ENCODE results near the gene RHBDF2. TPM values are rescaled to one million over a fixed set of nuclear protein-coding genes. Genes with fewer than 3 reads are reported as not detected.

Gene RHBDF2
- total RNA-seq, 3 donors from 2014 or later (not counting 1 experiment from before 2014, with no cell fraction given): 194 to 233 (median 202) TPM

DNA sequence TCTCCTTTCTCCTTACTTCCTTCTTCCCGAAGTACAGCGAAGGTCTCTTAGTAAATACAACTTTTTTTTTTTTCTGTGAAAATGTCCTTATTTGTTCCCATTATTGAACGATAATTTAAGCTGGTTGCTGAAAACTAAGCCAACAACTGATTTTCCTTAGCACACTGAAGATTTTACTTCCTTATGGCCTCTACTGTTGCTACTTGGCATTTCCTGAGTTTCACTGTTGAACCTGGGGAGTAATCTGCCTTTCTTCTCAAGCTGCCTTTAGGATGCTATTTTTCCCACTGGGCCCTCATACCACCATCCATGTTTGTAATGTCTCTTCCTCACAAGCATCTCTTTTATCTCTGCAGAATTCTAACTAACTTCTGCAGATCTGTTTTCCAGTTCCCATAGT, 74.4 kb downstream of the RHBDF2 start:
- no peak for TF ChIP-seq CTCF (IDR thresholded peaks at IDR 0.05)
- ATAC-seq (no peak), DNase-seq (no peak)
- H3K9me3 ChIP-seq (ENCODE audit: control insufficient read depth, insufficient read depth, low read length): no peaks in the 10 kb centered on the region
- no peak overlapping the region for H3K4me3 Mint-ChIP-seq
- no peaks in the 10 kb centered on the region for H3K36me3 ChIP-seq (ENCODE audit: control insufficient read depth, insufficient read depth, low read length)
- H3K4me1 Mint-ChIP-seq: peaks cover 39 to 41% of the 10 kb centered on the region in 2 donors
- no peak overlapping the region for H3K27ac Mint-ChIP-seq
- H3K36me3 Mint-ChIP-seq: no peaks in the 10 kb centered on the region
- no peaks in the 10 kb centered on the region for H3K27me3 Mint-ChIP-seq (ENCODE audit: low read depth in 2 of 2)
- H3K27ac ChIP-seq (ENCODE audit: low read length): no peak overlapping the region
- H3K27me3 ChIP-seq (ENCODE audit: control insufficient read depth, insufficient read depth, low read length): no peaks in the 10 kb centered on the region
- no peaks in the 10 kb centered on the region for H3K9me3 Mint-ChIP-seq
- intact Hi-C loops (cut with micrococcal nuclease): no loop called here
- H3K4me1 ChIP-seq (ENCODE audit: control insufficient read depth, insufficient read depth, low read length): no peaks in the 10 kb centered on the region
- H3K4me3 ChIP-seq (ENCODE audit: low read length): no peak overlapping the region
- 100% methylated on average over 3 of the region's 3 CpGs for WGBS (ENCODE audit: insufficient coverage)

DNA sequence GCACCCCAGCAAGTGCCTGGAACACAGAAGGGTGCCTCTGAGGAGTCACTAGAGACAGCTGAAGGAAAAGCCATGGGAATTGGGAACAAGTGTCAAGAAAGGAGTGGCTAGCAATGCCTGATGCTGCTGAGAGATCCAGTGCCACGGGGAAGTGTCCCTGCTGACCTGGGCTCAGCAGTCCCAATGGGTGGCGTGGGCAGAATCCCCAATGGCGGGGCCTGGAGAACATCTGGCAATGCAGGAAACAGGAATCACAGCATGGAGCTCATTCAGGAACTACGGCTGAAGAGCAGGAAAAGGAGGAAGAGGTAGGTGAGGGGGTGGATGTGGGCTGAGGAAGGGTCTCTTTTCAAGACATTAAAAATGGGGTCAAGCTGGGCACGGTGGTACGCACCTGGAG, 78.4 kb downstream of the RHBDF2 start:
- Mint-ChIP-seq H3K4me3 (no peak overlapping the region), H3K9me3 (no peaks in the 10 kb centered on the region), H3K36me3 (no peaks in the 10 kb centered on the region), H3K27me3 (ENCODE audit: low read depth in 2 of 2) (no peaks in the 10 kb centered on the region), H3K4me1 (peaks cover 44 to 47% of the 10 kb centered on the region in 2 donors), H3K27ac (no peak overlapping the region)
- intact Hi-C loops (cut with micrococcal nuclease): no loop called here
- Histone ChIP-seq H3K9me3 (ENCODE audit: control insufficient read depth, insufficient read depth, low read length) (no peaks in the 10 kb centered on the region), H3K27me3 (ENCODE audit: control insufficient read depth, insufficient read depth, low read length) (no peaks in the 10 kb centered on the region), H3K4me3 (ENCODE audit: low read length) (no peak overlapping the region), H3K4me1 (ENCODE audit: control insufficient read depth, insufficient read depth, low read length) (peaks cover 10% of the 10 kb centered on the region), H3K27ac (ENCODE audit: low read length) (no peak overlapping the region), H3K36me3 (ENCODE audit: control insufficient read depth, insufficient read depth, low read length) (no peaks in the 10 kb centered on the region)
- 87% methylated on average over 6 of the region's 6 CpGs for WGBS (ENCODE audit: insufficient coverage)
- TF ChIP-seq CTCF (IDR thresholded peaks at IDR 0.05): no peak
- ATAC-seq (no peak), DNase-seq (no peak)

GRCh38 chr17:76422406-76422805, 78.8 kb downstream of the RHBDF2 start:
- Mint-ChIP-seq H3K9me3 (no peaks in the 10 kb centered on the region), H3K36me3 (no peaks in the 10 kb centered on the region), H3K4me1 (peaks cover 45 to 49% of the 10 kb centered on the region in 2 donors), H3K27ac (no peak overlapping the region), H3K27me3 (ENCODE audit: low read depth in 2 of 2) (no peaks in the 10 kb centered on the region), H3K4me3 (no peak overlapping the region)
- ATAC-seq (no peak), DNase-seq (no peak)
- Histone ChIP-seq H3K4me3 (ENCODE audit: low read length) (no peak overlapping the region), H3K27me3 (ENCODE audit: control insufficient read depth, insufficient read depth, low read length) (no peaks in the 10 kb centered on the region), H3K36me3 (ENCODE audit: control insufficient read depth, insufficient read depth, low read length) (no peaks in the 10 kb centered on the region), H3K9me3 (ENCODE audit: control insufficient read depth, insufficient read depth, low read length) (no peaks in the 10 kb centered on the region), H3K4me1 (ENCODE audit: control insufficient read depth, insufficient read depth, low read length) (peaks cover 10% of the 10 kb centered on the region), H3K27ac (ENCODE audit: low read length) (no peak overlapping the region)
- intact Hi-C loops (cut with micrococcal nuclease): no loop called here
- TF ChIP-seq CTCF (IDR thresholded peaks at IDR 0.05): no peak
- 93% methylated on average over 8 of the region's 8 CpGs for WGBS (ENCODE audit: insufficient coverage)

GRCh38 chr17:76421044-76421407, 80.2 kb downstream of the RHBDF2 start:
- Histone ChIP-seq H3K27ac (ENCODE audit: low read length) (no peak overlapping the region), H3K9me3 (ENCODE audit: control insufficient read depth, insufficient read depth, low read length) (no peaks in the 10 kb centered on the region), H3K36me3 (ENCODE audit: control insufficient read depth, insufficient read depth, low read length) (no peaks in the 10 kb centered on the region), H3K4me1 (ENCODE audit: control insufficient read depth, insufficient read depth, low read length) (peaks cover 10% of the 10 kb centered on the region), H3K4me3 (ENCODE audit: low read length) (no peak overlapping the region), H3K27me3 (ENCODE audit: control insufficient read depth, insufficient read depth, low read length) (no peaks in the 10 kb centered on the region)
- no peaks in the 10 kb centered on the region for H3K27me3 Mint-ChIP-seq (ENCODE audit: low read depth in 2 of 2)
- peaks cover 39 to 45% of the 10 kb centered on the region in 2 donors for H3K4me1 Mint-ChIP-seq
- ATAC-seq (no peak), DNase-seq (no peak)
- no peaks in the 10 kb centered on the region for H3K9me3 Mint-ChIP-seq
- intact Hi-C loops (cut with micrococcal nuclease): no loop called here
- no peak for TF ChIP-seq CTCF (IDR thresholded peaks at IDR 0.05)
- WGBS (ENCODE audit: insufficient coverage): 93% methylated on average over 7 of the region's 7 CpGs
- H3K27ac Mint-ChIP-seq: no peak overlapping the region
- H3K4me3 Mint-ChIP-seq: no peak overlapping the region
- no peaks in the 10 kb centered on the region for H3K36me3 Mint-ChIP-seq
